Sigmoid colon (tissue), 4 donors: ENCODE measurements around the gene AMBN.

Experiments used
- EP300 ChIP-seq, 4 donors: sonication (generic); formaldehyde crosslinking; IDR thresholded peaks; one replicate each; pipeline ENCODE4 v1.6.1; 2017; ENCODE audit warnings: antibody characterized with exemption in 4 of 4
- POLR2A ChIP-seq, 2 donors: fragments of 450-650 bp; IDR thresholded peaks; one replicate each; pipeline ENCODE4 v1.6.1; 2016; ENCODE audit warnings: antibody characterized with exemption in 2 of 2, mild to moderate bottlenecking in 2 of 2, moderate library complexity in 2 of 2
- POLR2AphosphoS5 ChIP-seq, 4 donors: sonication (generic); formaldehyde crosslinking; IDR thresholded peaks; one replicate each; pipeline ENCODE4 v1.6.1; 2017; ENCODE audit warnings: antibody characterized with exemption in 4 of 4
- TF ChIP-seq, protein P1 (sequence below), 4 experiments: fragments of 450-650 bp in 3 of 4; fragments of 200-600 bp in 1 of 4; IDR thresholded peaks; one replicate each; pipeline ENCODE4 v1.5.1; 2016 to 2019; ENCODE audit warnings: antibody characterized with exemption in 4 of 4, mild to moderate bottlenecking in 3 of 4, moderate library complexity in 2 of 4

GRCh38 chr4:70556856-70557255, 35.2 kb upstream of the AMBN start:
- TF ChIP-seq, protein P1, sequence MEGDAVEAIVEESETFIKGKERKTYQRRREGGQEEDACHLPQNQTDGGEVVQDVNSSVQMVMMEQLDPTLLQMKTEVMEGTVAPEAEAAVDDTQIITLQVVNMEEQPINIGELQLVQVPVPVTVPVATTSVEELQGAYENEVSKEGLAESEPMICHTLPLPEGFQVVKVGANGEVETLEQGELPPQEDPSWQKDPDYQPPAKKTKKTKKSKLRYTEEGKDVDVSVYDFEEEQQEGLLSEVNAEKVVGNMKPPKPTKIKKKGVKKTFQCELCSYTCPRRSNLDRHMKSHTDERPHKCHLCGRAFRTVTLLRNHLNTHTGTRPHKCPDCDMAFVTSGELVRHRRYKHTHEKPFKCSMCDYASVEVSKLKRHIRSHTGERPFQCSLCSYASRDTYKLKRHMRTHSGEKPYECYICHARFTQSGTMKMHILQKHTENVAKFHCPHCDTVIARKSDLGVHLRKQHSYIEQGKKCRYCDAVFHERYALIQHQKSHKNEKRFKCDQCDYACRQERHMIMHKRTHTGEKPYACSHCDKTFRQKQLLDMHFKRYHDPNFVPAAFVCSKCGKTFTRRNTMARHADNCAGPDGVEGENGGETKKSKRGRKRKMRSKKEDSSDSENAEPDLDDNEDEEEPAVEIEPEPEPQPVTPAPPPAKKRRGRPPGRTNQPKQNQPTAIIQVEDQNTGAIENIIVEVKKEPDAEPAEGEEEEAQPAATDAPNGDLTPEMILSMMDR (IDR thresholded peaks at IDR 0.05): no peak
- TF ChIP-seq POLR2AphosphoS5 (IDR thresholded peaks at IDR 0.05) (no peak), EP300 (IDR thresholded peaks at IDR 0.05) (no peak), POLR2A (IDR thresholded peaks at IDR 0.05) (no peak)
